SU-DHL-6 (cell line): Measurements from ENCODE around the gene FAXC.

Experiments
- H2AFZ ChIP-seq: fragments of 200-600 bp; sonication (generic); 2 replicates; pipeline ENCODE4 v1.6.1; 2014; ENCODE audit warnings: low read depth, mild to moderate bottlenecking, moderate library complexity, mixed read lengths, antibody characterized with exemption, low read length; ENCODE audit not compliant: severe bottlenecking
- H3F3A ChIP-seq: fragments of 200-600 bp; shearing (Covaris generic); 2 replicates; pipeline ENCODE4 v1.6.0; 2016; ENCODE audit warnings: antibody characterized with exemption, mild to moderate bottlenecking; ENCODE audit not compliant: insufficient read depth
- H3K27ac ChIP-seq: fragments of 200-600 bp; sonication (generic); 2 replicates; pipeline ENCODE4 v1.5.1; 2016; ENCODE audit warnings: low read depth, mild to moderate bottlenecking, low read length, moderate library complexity, mixed read lengths
- H3K27me3 ChIP-seq: fragments of 200-600 bp; sonication (generic), shearing (Covaris generic); 2 replicates; pipeline ENCODE4 v1.6.0; 2014; ENCODE audit warnings: mild to moderate bottlenecking, low read length
- H3K36me3 ChIP-seq: fragments of 200-600 bp; sonication (generic); 2 replicates; pipeline ENCODE4 v1.6.1; 2014; ENCODE audit warnings: mild to moderate bottlenecking, low read length, mixed read lengths
- H3K4me2 ChIP-seq: fragments of 300-600, 200-600 bp; shearing (Covaris generic), sonication (generic); 2 replicates; pipeline ENCODE4 v1.6.0; 2014; ENCODE audit warnings: low read length, low read depth, mild to moderate bottlenecking; ENCODE audit not compliant: poor library complexity, severe bottlenecking
- H3K4me3 ChIP-seq: fragments of 200-600 bp; sonication (generic); 2 replicates; pipeline ENCODE4 v1.5.1; 2014; ENCODE audit warnings: antibody characterized with exemption, low read length, mild to moderate bottlenecking, mixed read lengths; ENCODE audit not compliant: insufficient read depth, poor library complexity, severe bottlenecking
- H3K79me2 ChIP-seq: fragments of 200-600 bp; sonication (generic); 2 replicates; pipeline ENCODE4 v1.6.1; 2014; ENCODE audit warnings: mild to moderate bottlenecking, low read length, moderate library complexity; ENCODE audit not compliant: insufficient read depth
- H3K9ac ChIP-seq: fragments of 200-600 bp; sonication (generic); 2 replicates; pipeline ENCODE4 v1.7.0; 2014; ENCODE audit warnings: mild to moderate bottlenecking, low read length
- H3K9me2 ChIP-seq: fragments of 200-600 bp; sonication (generic); replicated peaks from 2 replicates; pipeline ENCODE4 v1.6.1; 2014; ENCODE audit warnings: low read length; ENCODE audit not compliant: insufficient read depth
- H3K9me3 ChIP-seq: fragments of 200-600 bp; sonication (generic); 2 replicates; pipeline ENCODE4 v1.6.1; 2014; ENCODE audit warnings: low read length, mixed read lengths; ENCODE audit not compliant: insufficient read depth
- H4K20me1 ChIP-seq: fragments of 200-600 bp; sonication (generic); 2 replicates; pipeline ENCODE4 v1.6.1; 2014; ENCODE audit warnings: low read depth, mild to moderate bottlenecking, antibody characterized with exemption, low read length, moderate library complexity, mixed read lengths
- CTCF ChIP-seq: fragments of 200-600 bp; sonication (generic); IDR thresholded peaks from one replicate; pipeline ENCODE4 v1.5.1; 2017; ENCODE audit warnings: antibody characterized with exemption, mild to moderate bottlenecking, low read length, moderate library complexity; ENCODE audit not compliant: insufficient read depth, poor library complexity, severe bottlenecking
- EZH2phosphoT487 ChIP-seq: fragments of 200-600 bp; sonication (generic), shearing (Covaris generic); conservative IDR thresholded peaks from 2 replicates; pipeline ENCODE4 v1.6.1; 2018; ENCODE audit warnings: mild to moderate bottlenecking, antibody characterized with exemption, low read length, moderate library complexity, mixed read lengths

Gene FAXC

GRCh38 chr6:99236010-99236409 is 113.5 kb downstream of the FAXC start:
- no peaks in the 10 kb centered on the region for H3K79me2 ChIP-seq
- H3K4me3 ChIP-seq = no peak overlapping the region
- no peaks in the 10 kb centered on the region for H3K9me3 ChIP-seq
- no peak for TF ChIP-seq CTCF
- H3K9me2 ChIP-seq = no peaks in the 10 kb centered on the region
- no peaks in the 10 kb centered on the region for H3F3A ChIP-seq
- H4K20me1 ChIP-seq = no peaks in the 10 kb centered on the region
- H3K36me3 ChIP-seq = no peaks in the 10 kb centered on the region
- no peak overlapping the region for H3K9ac ChIP-seq
- H3K4me2 ChIP-seq = no peak overlapping the region
- no peaks in the 10 kb centered on the region for H3K27me3 ChIP-seq
- no peak overlapping the region for H3K27ac ChIP-seq
- no peak overlapping the region for H2AFZ ChIP-seq

GRCh38 chr6:99233219-99233618 is 116.3 kb downstream of the FAXC start:
- Histone ChIP-seq H3K36me3 (no peaks in the 10 kb centered on the region), H3K79me2 (no peaks in the 10 kb centered on the region), H3K9ac (no peak overlapping the region), H3F3A (no peaks in the 10 kb centered on the region), H3K9me3 (no peaks in the 10 kb centered on the region), H3K4me3 (no peak overlapping the region), H2AFZ (no peak overlapping the region), H4K20me1 (no peaks in the 10 kb centered on the region), H3K27ac (no peak overlapping the region), H3K9me2 (no peaks in the 10 kb centered on the region), H3K4me2 (no peak overlapping the region), H3K27me3 (no peaks in the 10 kb centered on the region)
- TF ChIP-seq EZH2phosphoT487 (no peak), CTCF (no peak)

- Histone ChIP-seq H3K9ac (no peak overlapping the region), H3K9me2 (no peaks in the 10 kb centered on the region), H3K4me3 (no peak overlapping the region), H3K27ac (no peak overlapping the region), H3K9me3 (no peaks in the 10 kb centered on the region), H4K20me1 (no peaks in the 10 kb centered on the region), H3F3A (no peaks in the 10 kb centered on the region), H3K4me2 (no peak overlapping the region), H3K79me2 (no peaks in the 10 kb centered on the region), H3K27me3 (no peaks in the 10 kb centered on the region), H2AFZ (no peak overlapping the region), H3K36me3 (no peaks in the 10 kb centered on the region)
- TF ChIP-seq EZH2phosphoT487 (no peak), CTCF (no peak)
Measured at GRCh38 chr6:99232056-99232455, 117.4 kb downstream of the FAXC start.

GRCh38 chr6:99225172-99225571 is 124.3 kb downstream of the FAXC start:
- Histone ChIP-seq H3K4me2 (no peak overlapping the region), H2AFZ (no peak overlapping the region), H3K79me2 (no peaks in the 10 kb centered on the region), H3K27ac (no peak overlapping the region), H3K4me3 (no peak overlapping the region), H3K27me3 (no peaks in the 10 kb centered on the region), H3F3A (no peaks in the 10 kb centered on the region), H3K9me3 (no peaks in the 10 kb centered on the region), H3K9me2 (no peaks in the 10 kb centered on the region), H3K9ac (no peak overlapping the region), H4K20me1 (no peaks in the 10 kb centered on the region), H3K36me3 (no peaks in the 10 kb centered on the region)
- TF ChIP-seq CTCF (no peak), EZH2phosphoT487 (no peak)
